Testis (tissue), 2 donors: ENCODE measurements around the gene ZNF84.

Experiments
- POLR2A ChIP-seq: fragments of 450-650 bp; IDR thresholded peaks from one replicate; pipeline ENCODE4 v1.6.1; 2017; ENCODE audit warnings: antibody characterized with exemption, mild to moderate bottlenecking, moderate library complexity
- TF ChIP-seq, protein P1 (sequence below), 3 experiments: fragments of 450-650 bp in 2 of 3; fragments of 200-600 bp in 1 of 3; sonication (generic) in 1 of 3; IDR thresholded peaks; one replicate each; pipeline ENCODE4 v1.5.1; 2016 to 2019; ENCODE audit warnings: antibody characterized with exemption in 3 of 3, mild to moderate bottlenecking in 2 of 3, moderate library complexity in 1 of 3

DNA sequence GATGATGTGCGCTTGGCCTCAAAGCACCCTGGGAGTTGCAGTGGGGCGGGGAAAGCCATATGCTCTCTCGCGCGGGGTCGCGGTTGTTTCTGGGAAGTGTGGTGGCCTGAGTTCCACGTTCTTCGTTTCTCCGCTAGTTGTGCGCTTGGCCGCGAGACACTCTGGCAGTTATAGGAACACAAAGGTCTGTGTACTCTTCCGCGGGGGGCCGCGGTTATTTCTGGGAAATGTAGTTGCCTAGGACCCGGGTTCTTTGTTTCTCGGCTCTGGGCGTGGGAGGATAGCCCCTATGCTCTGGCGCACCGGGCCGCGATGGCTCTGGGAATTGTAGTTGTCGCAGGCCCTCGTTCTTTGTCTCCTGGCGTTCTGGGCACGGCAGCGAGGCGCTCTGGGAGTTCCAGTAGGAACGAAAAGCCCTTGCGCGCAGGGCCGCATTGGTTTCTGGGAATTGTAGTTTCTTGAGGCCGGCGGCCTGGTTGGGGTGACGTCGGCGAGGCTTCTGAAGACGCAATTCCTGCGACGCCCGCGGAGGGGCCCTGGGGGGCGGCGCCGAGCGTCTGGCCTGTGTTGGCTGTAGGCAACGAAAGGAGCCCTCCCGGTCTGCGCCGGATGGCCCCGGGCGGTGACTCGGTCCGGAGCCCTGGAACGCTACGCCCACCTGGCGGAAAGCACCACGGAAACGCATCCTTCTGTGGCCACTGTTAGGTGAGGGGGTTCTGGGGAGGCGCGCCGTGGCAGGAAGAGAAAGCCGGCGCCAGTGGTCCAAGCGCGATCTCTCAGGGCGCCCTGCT lies 43.3 kb downstream of the ZNF84 start, which contains the start of gene ZNF140:
- TF ChIP-seq, protein P1, sequence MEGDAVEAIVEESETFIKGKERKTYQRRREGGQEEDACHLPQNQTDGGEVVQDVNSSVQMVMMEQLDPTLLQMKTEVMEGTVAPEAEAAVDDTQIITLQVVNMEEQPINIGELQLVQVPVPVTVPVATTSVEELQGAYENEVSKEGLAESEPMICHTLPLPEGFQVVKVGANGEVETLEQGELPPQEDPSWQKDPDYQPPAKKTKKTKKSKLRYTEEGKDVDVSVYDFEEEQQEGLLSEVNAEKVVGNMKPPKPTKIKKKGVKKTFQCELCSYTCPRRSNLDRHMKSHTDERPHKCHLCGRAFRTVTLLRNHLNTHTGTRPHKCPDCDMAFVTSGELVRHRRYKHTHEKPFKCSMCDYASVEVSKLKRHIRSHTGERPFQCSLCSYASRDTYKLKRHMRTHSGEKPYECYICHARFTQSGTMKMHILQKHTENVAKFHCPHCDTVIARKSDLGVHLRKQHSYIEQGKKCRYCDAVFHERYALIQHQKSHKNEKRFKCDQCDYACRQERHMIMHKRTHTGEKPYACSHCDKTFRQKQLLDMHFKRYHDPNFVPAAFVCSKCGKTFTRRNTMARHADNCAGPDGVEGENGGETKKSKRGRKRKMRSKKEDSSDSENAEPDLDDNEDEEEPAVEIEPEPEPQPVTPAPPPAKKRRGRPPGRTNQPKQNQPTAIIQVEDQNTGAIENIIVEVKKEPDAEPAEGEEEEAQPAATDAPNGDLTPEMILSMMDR (IDR thresholded peaks at IDR 0.05): peak in 2 of 3 experiments; percentile 32 to 46
- peak; percentile 57 for TF ChIP-seq POLR2A
